ENCODE results near the gene PCLAF. TPM values are rescaled to one million over a fixed set of nuclear protein-coding genes. Genes with fewer than 3 reads are reported as not detected.
"Not testable (repeated sequence)": the region's sequence is repeated elsewhere in the genome, so short reads cannot be mapped to it uniquely, and the experiment has no call there.

The PCLAF gene
- total RNA-seq, 2 donors from 2014 or later = 1.8 TPM; not detected in 1

DNA sequence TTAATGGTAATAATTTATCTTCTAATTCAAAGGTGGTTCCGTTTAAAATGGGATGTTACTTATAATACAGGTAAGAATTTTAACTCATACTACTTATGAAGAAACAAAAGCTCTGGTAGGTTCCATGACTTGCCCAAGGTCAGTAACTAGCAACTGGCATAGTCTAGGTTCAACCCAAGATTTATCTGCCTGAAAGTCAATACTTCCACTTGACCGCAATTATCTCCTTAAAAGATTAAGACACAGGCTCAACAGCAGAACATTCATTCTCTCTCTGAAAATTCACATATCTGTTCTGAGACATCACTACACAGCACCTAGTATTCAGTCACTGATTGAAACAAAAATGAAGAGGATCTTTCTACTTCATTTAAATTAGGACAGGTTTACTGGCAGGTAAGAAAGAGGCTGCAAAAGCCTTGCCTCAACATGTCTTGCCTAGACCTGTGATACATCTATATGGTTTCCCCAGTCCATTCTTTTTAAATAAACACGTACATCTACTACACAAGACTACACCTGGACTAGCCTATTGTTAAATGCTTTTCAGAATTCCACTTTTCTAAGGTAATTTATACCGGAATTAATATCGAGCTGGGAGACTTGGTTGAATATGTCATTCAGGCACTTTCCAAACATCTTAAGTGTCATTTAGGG lies 26.4 kb downstream of the PCLAF start:
- Histone ChIP-seq H3K4me3 (peak overlapping the region in 1 of 2 donors; percentile 91), H3K27ac (peak overlapping the region in 2 of 4 donors; percentile 71 to 76), H3K9me3 (no peaks in the 10 kb centered on the region), H3K27me3 (no peaks in the 10 kb centered on the region), H3K4me1 (peaks cover 15% of the 10 kb centered on the region), H3K36me3 (replicated peaks in 1 of 2; ENCODE audit: insufficient read depth in 1 of 2, low read depth in 2 of 2) (no peaks in the 10 kb centered on the region)
- no peak for ATAC-seq
- TF ChIP-seq, protein P1, sequence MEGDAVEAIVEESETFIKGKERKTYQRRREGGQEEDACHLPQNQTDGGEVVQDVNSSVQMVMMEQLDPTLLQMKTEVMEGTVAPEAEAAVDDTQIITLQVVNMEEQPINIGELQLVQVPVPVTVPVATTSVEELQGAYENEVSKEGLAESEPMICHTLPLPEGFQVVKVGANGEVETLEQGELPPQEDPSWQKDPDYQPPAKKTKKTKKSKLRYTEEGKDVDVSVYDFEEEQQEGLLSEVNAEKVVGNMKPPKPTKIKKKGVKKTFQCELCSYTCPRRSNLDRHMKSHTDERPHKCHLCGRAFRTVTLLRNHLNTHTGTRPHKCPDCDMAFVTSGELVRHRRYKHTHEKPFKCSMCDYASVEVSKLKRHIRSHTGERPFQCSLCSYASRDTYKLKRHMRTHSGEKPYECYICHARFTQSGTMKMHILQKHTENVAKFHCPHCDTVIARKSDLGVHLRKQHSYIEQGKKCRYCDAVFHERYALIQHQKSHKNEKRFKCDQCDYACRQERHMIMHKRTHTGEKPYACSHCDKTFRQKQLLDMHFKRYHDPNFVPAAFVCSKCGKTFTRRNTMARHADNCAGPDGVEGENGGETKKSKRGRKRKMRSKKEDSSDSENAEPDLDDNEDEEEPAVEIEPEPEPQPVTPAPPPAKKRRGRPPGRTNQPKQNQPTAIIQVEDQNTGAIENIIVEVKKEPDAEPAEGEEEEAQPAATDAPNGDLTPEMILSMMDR (IDR thresholded peaks at IDR 0.05) = no peak
- no peak for TF ChIP-seq POLR2A (IDR thresholded peaks at IDR 0.05)
- intact Hi-C loops (cut with DNase I) = no loop called here
- no peak for DNase-seq
- WGBS, 2 donors = 7 to 9% methylated on average over 5 of the region's 5 CpGs

DNA sequence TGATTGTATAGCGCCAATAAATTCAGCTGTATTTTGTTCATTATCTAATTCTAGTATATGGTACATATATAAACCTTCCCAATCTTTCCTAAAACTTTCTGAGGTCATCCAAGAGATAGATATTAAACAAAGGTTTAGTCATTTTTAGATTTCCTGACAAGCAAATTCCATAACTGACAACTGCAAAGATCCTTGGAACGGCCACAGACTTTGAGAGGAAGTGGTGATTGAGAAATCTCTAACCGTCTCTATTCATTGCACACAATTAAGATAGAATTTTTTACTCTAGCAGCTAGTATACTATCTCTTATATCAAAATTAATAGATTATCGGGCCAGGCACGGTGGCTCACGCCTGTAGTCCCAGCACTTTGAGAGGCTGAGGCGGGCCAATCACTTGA lies 30.0 kb downstream of the PCLAF start:
- H3K4me3 ChIP-seq = no peak overlapping the region
- TF ChIP-seq, protein P1 (IDR thresholded peaks at IDR 0.05) = no peak
- no peak for TF ChIP-seq POLR2A (IDR thresholded peaks at IDR 0.05)
- H3K36me3 ChIP-seq (replicated peaks in 1 of 2; ENCODE audit: insufficient read depth in 1 of 2, low read depth in 2 of 2) = no peaks in the 10 kb centered on the region
- ATAC-seq (no peak), DNase-seq (no peak)
- H3K27me3 ChIP-seq = no peaks in the 10 kb centered on the region
- 84% methylated on average over 7 of the region's 7 CpGs for WGBS, 2 donors
- intact Hi-C loops (cut with DNase I) = no loop called here
- no peaks in the 10 kb centered on the region for H3K9me3 ChIP-seq
- no peak overlapping the region for H3K27ac ChIP-seq
- peaks cover 11% of the 10 kb centered on the region for H3K4me1 ChIP-seq

DNA sequence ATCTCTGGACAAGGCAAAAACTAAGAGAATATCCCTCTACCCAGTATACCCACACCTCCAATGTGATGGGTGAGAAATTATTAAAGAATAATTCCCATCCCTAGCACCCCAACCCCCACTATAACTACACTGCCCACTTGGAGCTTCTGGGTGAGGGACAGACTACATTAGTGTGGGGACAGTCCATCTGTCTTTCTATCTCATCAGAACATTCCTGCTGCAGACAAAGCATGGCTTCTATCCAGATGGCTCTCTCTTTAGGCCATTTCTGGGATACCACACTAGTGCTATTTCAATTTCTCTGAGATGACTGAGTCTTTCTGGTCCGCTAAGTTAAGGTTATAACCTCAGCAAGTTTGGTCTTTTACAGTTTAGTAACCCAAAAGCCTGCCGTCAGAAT lies 31.9 kb downstream of the PCLAF start:
- intact Hi-C loops (cut with DNase I) = no loop called here
- Histone ChIP-seq H3K27ac (no peak overlapping the region), H3K36me3 (replicated peaks in 1 of 2; ENCODE audit: insufficient read depth in 1 of 2, low read depth in 2 of 2) (no peaks in the 10 kb centered on the region), H3K4me3 (no peak overlapping the region), H3K27me3 (no peaks in the 10 kb centered on the region), H3K9me3 (no peaks in the 10 kb centered on the region), H3K4me1 (peaks cover 5% of the 10 kb centered on the region)
- no peak for TF ChIP-seq POLR2A (IDR thresholded peaks at IDR 0.05)
- TF ChIP-seq, protein P1 (IDR thresholded peaks at IDR 0.05) = no peak
- DNase-seq (no peak), ATAC-seq (no peak)
- WGBS, 2 donors = 91 to 93% methylated on average over 2 of the region's 2 CpGs

DNA sequence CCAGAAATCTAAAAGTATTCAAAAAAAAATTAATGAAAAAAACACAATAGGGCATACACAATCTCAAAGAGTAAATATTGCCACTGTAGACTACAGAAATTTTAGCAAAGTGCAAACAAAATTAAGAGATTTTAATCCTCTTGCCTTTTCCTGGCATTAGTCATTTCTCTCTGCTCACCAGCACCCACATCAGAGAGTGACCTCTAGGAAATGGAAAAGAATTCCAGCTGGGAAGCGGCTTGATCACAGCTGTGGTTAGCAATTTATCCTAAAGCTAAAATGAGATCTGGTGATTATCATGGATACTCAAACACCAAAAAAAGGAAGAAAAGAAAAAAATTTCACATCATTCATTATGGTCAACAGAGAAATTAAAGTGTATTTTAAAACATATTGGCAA lies 32.8 kb downstream of the PCLAF start:
- DNase-seq = no peak
- WGBS, 2 donors = 90 to 95% methylated on average over 1 of the region's 1 CpG

DNA sequence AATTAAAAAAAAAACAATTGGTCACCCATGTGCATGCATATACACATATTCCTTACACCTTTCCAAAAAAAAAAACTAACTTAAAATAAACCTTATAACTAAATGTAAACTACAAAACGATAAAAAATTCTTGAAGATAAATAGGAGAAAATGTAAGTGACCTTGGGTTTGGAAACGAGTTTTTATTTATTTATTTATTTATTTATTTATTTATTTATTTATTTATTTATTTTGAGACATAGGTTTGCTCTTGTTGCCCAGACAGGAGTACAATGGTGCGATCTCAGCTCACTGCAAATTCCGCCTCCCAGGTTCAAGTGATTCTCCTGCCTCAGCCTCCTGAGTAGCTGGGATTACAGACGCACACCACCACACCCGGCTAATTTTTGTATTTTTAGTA lies 35.0 kb downstream of the PCLAF start:
- H3K27me3 ChIP-seq; H3K36me3 ChIP-seq (replicated peaks in 1 of 2; ENCODE audit: insufficient read depth in 1 of 2, low read depth in 2 of 2); H3K4me3 ChIP-seq; H3K4me1 ChIP-seq; H3K27ac ChIP-seq; H3K9me3 ChIP-seq; ATAC-seq; DNase-seq; intact Hi-C loops (cut with DNase I): not testable (repeated sequence)
- WGBS, 2 donors = 79 to 84% methylated on average over 6 of the region's 6 CpGs

More for the DNA sequence above, 32.8 kb downstream of the PCLAF start:
- Histone ChIP-seq H3K4me3 (no peak overlapping the region), H3K4me1 (no peaks in the 10 kb centered on the region), H3K27me3 (no peaks in the 10 kb centered on the region), H3K36me3 (replicated peaks in 1 of 2; ENCODE audit: insufficient read depth in 1 of 2, low read depth in 2 of 2) (no peaks in the 10 kb centered on the region), H3K27ac (no peak overlapping the region), H3K9me3 (no peaks in the 10 kb centered on the region)
- intact Hi-C loops (cut with DNase I) = no loop called here
- no peak for ATAC-seq
- no peak for TF ChIP-seq POLR2A (IDR thresholded peaks at IDR 0.05)
- TF ChIP-seq, protein P1 (IDR thresholded peaks at IDR 0.05) = no peak

All from body of pancreas (tissue), 4 donors.